Right cardiac atrium (tissue), 5 donors: Measurements from ENCODE around the gene LAMP1. TPM values are rescaled to one million over a fixed set of nuclear protein-coding genes. Genes with fewer than 3 reads are reported as not detected.
"Not testable (repeated sequence)": the region's sequence is repeated elsewhere in the genome, so short reads cannot be mapped to it uniquely, and the experiment has no call there.

Experiments used
- ATAC-seq, 2 donors: fragments of 200-7000 bp; cut with Tn5 transposase; one replicate each; pipeline versions ENCODE4 v1.8.0 to v1.9.1; 2020; ENCODE audit warnings: moderate library complexity in 2 of 2, mild to moderate bottlenecking in 1 of 2
- DNase-seq, 3 donors: peaks; one replicate each; pipeline ENCODE4 v3.0.0-alpha.2; 2020
- H3K27ac ChIP-seq: one replicate; pipeline ENCODE4 v1.5.1; 2013; ENCODE audit warnings: mild to moderate bottlenecking, low read length, control low read depth, moderate library complexity
- H3K27me3 ChIP-seq: one replicate; pipeline ENCODE4 v1.6.1; 2013; ENCODE audit not compliant: control insufficient read depth, insufficient read depth
- H3K4me1 ChIP-seq: one replicate; pipeline ENCODE4 v1.6.1; 2013; ENCODE audit warnings: low read length; ENCODE audit not compliant: control insufficient read depth, insufficient read depth
- H3K4me3 ChIP-seq: one replicate; pipeline ENCODE4 v1.5.1; 2013; ENCODE audit warnings: low read length, control low read depth
- H3K9me3 ChIP-seq: one replicate; pipeline ENCODE4 v1.6.1; 2013; ENCODE audit warnings: low read length; ENCODE audit not compliant: control insufficient read depth
- WGBS: extraction: QIAGEN DNeasy Blood & Tissue Kit; methylation state at CpG from one replicate; pipeline ENCODE4 v1.1.7; 2013; 5-methylcytosine and 5-hydroxymethylcytosine counted together
- intact Hi-C, 4 donors: fragments of 100-400 bp; cut with DNase I; formaldehyde crosslinking; loops; one replicate each; pipeline versions ENCODE4 v1.11.0 to v1.14.0; 2022 to 2023
- polyA plus RNA-seq: library from polyadenylated mRNA; stranded (reverse); fragments of 200-250 nt; gene quantifications from one replicate; pipeline ENCODE4 v1.2.3, GENCODE V29; 2013
- total RNA-seq, 4 donors: library from RNA; stranded (reverse); fragmentation: NEBNext Ultra II Directional; extraction: Animal tissue kit (Norgen Biotek cat#: 25700); gene quantifications; one replicate each; pipeline ENCODE4 v1.2.1, GENCODE V29; 2021
- donor health status: healthy with polysubstance abuse.
- donor health status: DM: no; HTN: yes; CAD: no.
- donor health status: DM: no; HTN: no; CAD: no.
- donor health status: DM: no; HTN: yes; CAD: no; lungs with severe emphysema.
- donor health status: DM: yes; HTN: yes; CAD: no.

The LAMP1 gene
- total and polyA plus RNA-seq, 5 donors = 70.1 to 115 (median 110) TPM

DNA sequence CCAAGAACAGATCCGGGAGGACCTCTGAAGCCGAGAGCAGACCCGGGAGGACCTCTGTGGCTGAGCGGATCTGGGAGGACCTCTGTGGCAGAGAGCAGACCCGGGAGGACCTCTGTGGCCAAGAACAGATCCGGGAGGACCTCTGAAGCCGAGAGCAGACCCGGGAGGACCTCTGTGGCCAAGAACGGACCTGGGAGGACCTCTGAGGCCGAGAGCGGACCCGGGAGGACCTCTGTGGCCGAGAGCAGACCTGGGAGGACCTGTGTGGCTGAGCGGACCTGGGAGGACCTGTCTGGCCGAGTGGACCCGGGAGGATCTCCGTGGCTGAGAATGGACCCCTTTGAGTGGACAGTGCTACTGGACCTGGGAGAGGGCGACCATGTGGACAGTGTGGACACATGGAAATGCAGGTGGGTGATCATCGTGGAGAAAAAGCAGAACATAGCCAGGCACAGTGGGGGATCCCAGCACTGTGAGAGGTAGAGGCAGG lies 50.7 kb downstream of the LAMP1 start:
- ATAC-seq, H3K4me1 ChIP-seq, H3K4me3 ChIP-seq, H3K27me3 ChIP-seq, intact Hi-C loops, H3K27ac ChIP-seq, H3K9me3 ChIP-seq, DNase-seq: not testable (repeated sequence)
- WGBS = 93% methylated on average over 19 of the region's 19 CpGs

DNA sequence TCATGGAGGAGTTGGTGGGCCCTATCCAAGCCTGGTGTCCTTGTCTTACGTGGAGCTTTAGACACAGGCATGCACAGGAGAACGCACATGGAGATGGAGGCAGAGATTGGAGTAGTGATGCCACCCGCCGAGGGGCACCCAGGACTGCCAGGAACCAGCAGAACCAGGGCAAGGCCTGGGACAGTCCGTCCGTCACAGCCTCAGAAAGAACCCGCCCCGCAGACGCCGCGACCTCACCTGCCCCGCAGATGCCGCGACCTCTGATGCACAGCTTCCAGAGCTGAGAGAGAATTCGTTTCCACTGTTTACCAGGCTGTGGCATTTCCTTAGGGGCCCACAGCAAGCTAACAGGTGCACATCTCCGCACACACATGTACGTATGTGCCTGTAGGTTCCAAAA lies 51.6 kb downstream of the LAMP1 start:
- Histone ChIP-seq H3K9me3 (no peaks in the 10 kb centered on the region), H3K4me3 (no peak overlapping the region), H3K27me3 (no peaks in the 10 kb centered on the region), H3K4me1 (no peaks in the 10 kb centered on the region), H3K27ac (no peak overlapping the region)
- intact Hi-C loops = no loop called here
- ATAC-seq (no peak), DNase-seq (no peak)
- 96% methylated on average over 17 of the region's 17 CpGs for WGBS

- Histone ChIP-seq H3K27me3 (no peaks in the 10 kb centered on the region), H3K27ac (no peak overlapping the region), H3K4me3 (no peak overlapping the region), H3K4me1 (no peaks in the 10 kb centered on the region), H3K9me3 (no peaks in the 10 kb centered on the region)
- intact Hi-C loops = no loop called here
- WGBS = 86% methylated on average over 6 of the region's 6 CpGs
- ATAC-seq = no peak
- DNase-seq = no peak
These were observed 52.0 kb downstream of the LAMP1 start for GRCh38 chr13:113349050-113349449.

- H3K4me3 ChIP-seq = no peak overlapping the region
- H3K27ac ChIP-seq = no peak overlapping the region
- ATAC-seq (no peak), DNase-seq (no peak)
- H3K4me1 ChIP-seq = no peaks in the 10 kb centered on the region
- no peaks in the 10 kb centered on the region for H3K27me3 ChIP-seq
- WGBS = 85% methylated on average over 15 of the region's 15 CpGs
- intact Hi-C loops = no loop called here
- no peaks in the 10 kb centered on the region for H3K9me3 ChIP-seq
These were observed 52.5 kb downstream of the LAMP1 start for GRCh38 chr13:113349491-113349890.

- WGBS = 82% methylated on average over 32 of the region's 32 CpGs
These were observed 53.3 kb downstream of the LAMP1 start for GRCh38 chr13:113350065-113350937.

DNA sequence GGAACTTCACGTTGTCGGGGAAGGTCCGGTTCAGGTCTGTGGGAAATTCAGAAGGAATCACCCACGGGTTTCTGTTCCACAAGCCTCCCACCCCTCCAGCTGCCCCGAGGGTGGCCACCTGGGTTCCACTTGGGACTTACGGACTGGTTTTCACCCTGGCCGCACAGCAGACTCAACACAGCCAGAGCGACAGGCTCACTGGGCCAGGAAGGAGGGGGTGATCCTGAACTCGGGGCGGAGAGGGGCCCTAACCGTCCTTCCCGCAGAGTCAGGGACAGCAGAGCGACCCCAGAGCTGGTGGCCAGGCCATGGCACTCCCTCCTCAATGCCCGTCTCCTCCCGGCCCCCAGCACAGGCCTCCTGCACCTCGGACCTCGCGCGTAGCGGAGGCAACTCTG lies 53.9 kb downstream of the LAMP1 start:
- DNase-seq = no peak
- intact Hi-C loops = no loop called here
- Histone ChIP-seq H3K27ac (no peak overlapping the region), H3K4me3 (no peak overlapping the region), H3K9me3 (no peaks in the 10 kb centered on the region), H3K27me3 (no peaks in the 10 kb centered on the region), H3K4me1 (no peaks in the 10 kb centered on the region)
- 92% methylated on average over 20 of the region's 20 CpGs for WGBS
- ATAC-seq = no peak

More at GRCh38 chr13:113350065-113350937, 53.3 kb downstream of the LAMP1 start:
- no peak for DNase-seq
- H3K4me3 ChIP-seq = no peak overlapping the region
- H3K27ac ChIP-seq = no peak overlapping the region
- ATAC-seq = no peak
- no peaks in the 10 kb centered on the region for H3K4me1 ChIP-seq
- intact Hi-C loops = no loop called here
- no peaks in the 10 kb centered on the region for H3K9me3 ChIP-seq
- H3K27me3 ChIP-seq = no peaks in the 10 kb centered on the region

- no peaks in the 10 kb centered on the region for H3K27me3 ChIP-seq
- no peak overlapping the region for H3K27ac ChIP-seq
- no peak overlapping the region for H3K4me3 ChIP-seq
- H3K4me1 ChIP-seq = no peaks in the 10 kb centered on the region
- intact Hi-C loops = no loop called here
- H3K9me3 ChIP-seq = no peaks in the 10 kb centered on the region
- 62% methylated on average over 17 of the region's 17 CpGs for WGBS
- ATAC-seq = peak; percentile 72 to 91
- peak in 1 of 3 donors; percentile 80 for DNase-seq
These were observed 54.5 kb downstream of the LAMP1 start for GRCh38 chr13:113351514-113352026.

DNA sequence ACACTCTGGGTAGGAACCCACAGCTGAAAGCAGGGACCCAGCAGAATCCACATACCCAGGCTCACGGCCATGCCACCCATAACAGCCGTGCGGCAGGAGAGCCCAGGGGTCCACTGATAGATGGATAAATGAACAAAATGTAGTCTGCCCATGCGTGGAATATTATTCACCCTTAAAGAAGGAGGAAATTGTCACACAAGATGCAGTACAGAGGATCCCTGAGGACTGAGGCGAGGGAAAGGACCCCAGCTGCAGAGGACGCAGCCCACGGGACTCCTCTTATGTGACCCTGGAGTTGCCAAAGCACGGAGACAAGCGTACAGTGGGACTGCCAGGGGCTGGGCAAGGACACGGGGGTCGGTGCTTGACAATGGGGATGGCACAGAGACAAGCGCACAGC lies 56.2 kb downstream of the LAMP1 start:
- intact Hi-C loops = no loop called here
- ATAC-seq (no peak), DNase-seq (no peak)
- H3K4me1 ChIP-seq = no peaks in the 10 kb centered on the region
- WGBS = 88% methylated on average over 12 of the region's 12 CpGs
- H3K27me3 ChIP-seq = no peaks in the 10 kb centered on the region
- H3K9me3 ChIP-seq = no peaks in the 10 kb centered on the region
- H3K27ac ChIP-seq = no peak overlapping the region
- no peak overlapping the region for H3K4me3 ChIP-seq

DNA sequence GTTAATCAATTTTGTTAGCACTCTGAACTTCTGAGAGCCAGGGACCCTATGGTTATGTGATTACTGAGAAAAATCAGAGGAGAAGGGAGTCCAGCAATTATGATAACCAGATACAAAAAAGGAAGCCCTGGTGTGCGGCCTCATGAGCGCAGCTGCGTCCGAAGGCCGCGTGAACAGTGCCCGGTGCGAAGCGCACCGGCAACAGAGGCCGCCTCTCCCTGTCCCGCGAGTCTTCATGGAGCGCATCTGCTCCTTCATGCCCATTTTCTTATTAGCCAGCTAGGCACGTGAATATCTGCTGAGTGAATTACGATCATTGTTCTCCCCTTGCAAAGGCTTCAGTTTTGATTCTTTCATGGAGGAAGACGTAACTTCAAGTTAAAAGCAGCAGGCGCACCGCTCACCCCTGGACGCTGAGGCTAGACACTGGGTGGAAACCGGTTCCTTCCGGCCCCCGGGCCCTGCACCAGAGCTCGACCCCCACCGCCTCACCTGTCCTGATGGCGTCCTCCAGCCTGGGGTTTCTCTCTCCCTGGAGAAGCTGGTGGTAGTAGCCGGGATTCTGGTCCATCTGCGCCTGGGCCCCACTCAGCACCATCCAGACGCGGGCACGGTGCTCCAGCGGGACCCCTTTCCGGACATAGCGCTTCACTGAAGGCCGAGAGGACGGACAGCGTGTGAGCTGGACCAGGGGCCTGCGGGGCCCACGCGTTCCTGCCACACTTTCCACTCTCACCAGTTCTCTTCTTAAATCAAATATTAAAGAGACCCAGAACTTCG lies 58.0 kb downstream of the LAMP1 start:
- WGBS = 94% methylated on average over 41 of the region's 41 CpGs
- Histone ChIP-seq H3K4me1 (no peaks in the 10 kb centered on the region), H3K27me3 (no peaks in the 10 kb centered on the region), H3K9me3 (no peaks in the 10 kb centered on the region), H3K27ac (no peak overlapping the region), H3K4me3 (no peak overlapping the region)
- intact Hi-C loops = no loop called here
- ATAC-seq (no peak), DNase-seq (no peak)

DNA sequence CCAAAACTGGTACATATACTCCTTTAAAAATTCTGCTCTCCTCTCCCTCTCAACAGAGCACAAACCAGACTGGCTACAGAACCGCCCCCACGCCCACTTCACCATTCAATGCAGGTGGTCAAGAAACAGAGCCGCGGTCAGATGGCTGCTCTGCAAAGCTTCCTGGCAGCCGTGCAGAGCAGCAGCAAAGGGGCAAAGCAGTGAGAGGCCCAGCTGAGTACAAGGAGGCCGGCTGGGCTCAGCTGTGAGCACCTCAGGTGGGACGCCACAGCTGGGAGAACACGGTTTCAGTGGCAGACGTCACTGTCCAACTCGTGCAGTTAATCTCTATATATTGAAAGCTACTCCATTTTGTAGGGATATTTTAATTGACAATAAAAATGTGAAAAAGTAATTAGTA lies 58.6 kb downstream of the LAMP1 start:
- intact Hi-C loops = no loop called here
- Histone ChIP-seq H3K9me3 (no peaks in the 10 kb centered on the region), H3K4me3 (no peak overlapping the region), H3K27ac (no peak overlapping the region), H3K27me3 (no peaks in the 10 kb centered on the region), H3K4me1 (no peaks in the 10 kb centered on the region)
- DNase-seq (no peak), ATAC-seq (no peak)
- 83% methylated on average over 10 of the region's 10 CpGs for WGBS

DNA sequence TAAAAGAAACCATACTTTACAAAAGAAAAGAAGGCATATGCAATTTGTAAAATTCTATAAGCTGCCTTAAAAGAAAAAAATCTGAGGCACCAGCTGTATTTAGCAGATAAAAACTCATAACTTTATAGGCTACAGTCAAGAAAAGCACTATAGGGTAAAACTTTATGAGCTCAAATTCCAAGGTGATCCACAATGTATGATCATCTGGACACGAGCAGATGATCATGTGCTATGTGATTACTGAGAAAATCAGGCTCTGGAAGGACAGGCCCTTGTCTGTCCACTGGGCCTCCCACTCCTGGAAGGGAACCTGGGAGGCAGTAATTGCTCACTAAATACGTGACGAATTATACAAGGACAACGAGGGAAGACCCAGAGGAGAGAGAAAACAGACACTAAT lies 59.6 kb downstream of the LAMP1 start:
- H3K4me1 ChIP-seq = no peaks in the 10 kb centered on the region
- H3K9me3 ChIP-seq = no peaks in the 10 kb centered on the region
- DNase-seq = no peak
- H3K27ac ChIP-seq = no peak overlapping the region
- intact Hi-C loops = no loop called here
- no peak overlapping the region for H3K4me3 ChIP-seq
- WGBS = 57% methylated on average over 4 of the region's 4 CpGs
- H3K27me3 ChIP-seq = no peaks in the 10 kb centered on the region
- no peak for ATAC-seq
